AG08395 (cell line): ENCODE data around the gene ZNF225.
"Not testable (repeated sequence)": the region's sequence is repeated elsewhere in the genome, so short reads cannot be mapped to it uniquely, and the experiment has no call there.

Experiments used
- DNase-seq: peaks from one replicate; pipeline ENCODE4 v3.0.0; 2012; ENCODE audit warnings: mixed read lengths, low spot score

Gene ZNF225

DNA sequence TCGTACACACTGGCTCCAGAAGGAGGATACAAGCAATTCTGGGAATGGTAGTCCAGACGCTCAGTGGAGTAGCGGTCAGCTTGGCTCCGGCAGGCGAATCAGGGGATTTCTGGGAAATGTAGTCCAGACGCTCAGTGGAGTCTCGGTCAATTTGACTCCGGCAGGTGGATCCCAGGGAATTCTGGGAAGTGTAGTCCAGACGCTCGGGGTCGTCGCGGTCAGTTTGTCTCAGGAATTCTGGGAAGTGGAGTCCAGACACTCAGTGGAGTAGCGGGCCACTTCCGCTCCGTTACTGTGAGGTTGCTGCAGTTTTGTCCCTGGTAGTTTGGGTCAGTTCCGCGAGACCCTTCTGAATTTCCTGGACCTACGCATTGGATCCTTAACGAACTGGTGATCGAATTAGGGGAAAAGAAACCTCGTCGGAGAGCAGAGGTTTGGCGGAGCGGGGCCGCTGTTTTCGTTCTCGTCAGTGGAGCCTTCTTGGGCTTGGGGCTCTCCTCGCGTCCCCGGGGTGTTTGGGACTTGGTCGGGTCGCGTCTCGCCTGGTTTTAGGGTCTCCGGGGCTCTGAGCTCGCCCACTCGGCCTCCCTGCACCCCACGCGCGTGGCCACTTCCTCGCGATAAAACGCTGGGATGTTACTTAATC lies at the start of gene ZNF225:
Gene ZNF225 (plus strand): TSS at position 262 of the 646 bp plus-strand sequence. CDS start 2,429 bp downstream, outside the sequence.
- DNase-seq: peak; percentile 95

GRCh38 chr19:44066305-44066704 lies 46.9 kb upstream of the ZNF225 start:
- no peak for DNase-seq

GRCh38 chr19:44069415-44069814 lies 43.8 kb upstream of the ZNF225 start:
- no peak for DNase-seq

GRCh38 chr19:44071824-44072542 lies 41.2 kb upstream of the ZNF225 start, which contains the start of gene ZNF284:
TSS of gene ZNF284 (plus strand) at chr19:44072159. CDS start at chr19:44076390, 4,231 bp downstream.
- DNase-seq: peak; percentile 91

GRCh38 chr19:44072543-44073401 lies 40.4 kb upstream of the ZNF225 start:
- peak; percentile 31 for DNase-seq

GRCh38 chr19:44076325-44076724 lies 36.9 kb upstream of the ZNF225 start:
- no peak for DNase-seq

- DNase-seq: no peak
These were observed 21.1 kb upstream of the ZNF225 start for GRCh38 chr19:44092108-44092507.

GRCh38 chr19:44093931-44094765 lies 19.1 kb upstream of the ZNF225 start, which contains the start of gene ZNF224:
TSS of gene ZNF224 (plus strand) at chr19:44094361. CDS start at chr19:44097874, 3,513 bp downstream.
- peak; percentile 94 for DNase-seq

GRCh38 chr19:44107751-44108150 lies 5.4 kb upstream of the ZNF225 start:
- DNase-seq: no peak

DNA sequence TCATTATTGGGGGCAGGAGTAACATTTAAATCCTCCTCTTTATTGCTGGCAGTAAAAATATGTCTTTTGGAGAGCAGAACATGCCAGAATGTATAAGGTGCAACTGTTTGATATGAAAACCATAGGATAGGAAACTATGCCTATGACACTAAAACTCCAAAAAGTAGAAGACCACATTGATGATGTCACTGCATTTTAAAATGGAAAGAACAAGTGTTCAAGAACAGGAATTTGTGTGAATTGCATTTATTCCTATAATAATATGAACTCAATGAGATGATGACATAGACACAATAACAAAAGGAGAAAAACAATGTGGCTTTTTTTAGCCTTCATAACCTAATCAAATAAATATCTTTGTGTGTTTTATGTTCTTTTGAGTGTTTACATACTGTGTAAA lies 3.7 kb upstream of the ZNF225 start:
- DNase-seq: no peak

- DNase-seq: peak; percentile 49
These were observed 1.2 kb upstream of the ZNF225 start for GRCh38 chr19:44111910-44112463.

- DNase-seq: no peak
These were observed 429 bp upstream of the ZNF225 start for GRCh38 chr19:44112802-44113137.

DNA sequence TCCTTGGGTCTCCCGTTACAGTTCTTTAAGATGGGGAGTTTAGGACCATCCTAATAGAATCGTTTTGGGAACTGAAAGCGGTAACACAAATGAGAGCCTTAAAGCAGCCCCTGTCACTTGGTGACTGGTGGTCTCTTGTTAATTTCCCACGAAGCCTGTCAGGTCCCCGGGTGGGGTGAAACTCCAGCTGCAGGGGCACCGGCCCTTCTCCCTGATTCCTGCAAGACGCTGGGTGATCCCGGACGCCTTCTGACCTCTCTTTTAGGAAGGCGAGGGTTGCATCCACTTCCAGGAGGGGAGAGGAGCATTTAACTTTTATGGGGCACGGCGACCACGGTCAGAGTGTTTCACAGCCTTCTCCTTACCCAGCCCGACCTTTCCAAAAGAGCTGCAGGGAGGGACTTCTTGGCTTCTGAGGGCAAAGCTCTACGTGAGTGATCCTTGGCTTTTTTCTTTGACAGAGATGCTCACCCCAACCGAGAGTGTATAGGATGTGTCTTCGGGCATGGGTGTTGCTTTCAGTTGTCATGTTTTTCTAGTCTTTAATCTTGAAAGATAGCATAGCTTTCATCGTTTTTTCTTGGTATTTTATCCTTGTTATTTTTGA lies 688 bp downstream of the ZNF225 start:
- DNase-seq: peak; percentile 21

- DNase-seq: not testable (repeated sequence)
These were observed 8.0 kb downstream of the ZNF225 start for GRCh38 chr19:44121162-44121561.

- no peak for DNase-seq
These were observed 18.8 kb downstream of the ZNF225 start for GRCh38 chr19:44131955-44132354.

DNA sequence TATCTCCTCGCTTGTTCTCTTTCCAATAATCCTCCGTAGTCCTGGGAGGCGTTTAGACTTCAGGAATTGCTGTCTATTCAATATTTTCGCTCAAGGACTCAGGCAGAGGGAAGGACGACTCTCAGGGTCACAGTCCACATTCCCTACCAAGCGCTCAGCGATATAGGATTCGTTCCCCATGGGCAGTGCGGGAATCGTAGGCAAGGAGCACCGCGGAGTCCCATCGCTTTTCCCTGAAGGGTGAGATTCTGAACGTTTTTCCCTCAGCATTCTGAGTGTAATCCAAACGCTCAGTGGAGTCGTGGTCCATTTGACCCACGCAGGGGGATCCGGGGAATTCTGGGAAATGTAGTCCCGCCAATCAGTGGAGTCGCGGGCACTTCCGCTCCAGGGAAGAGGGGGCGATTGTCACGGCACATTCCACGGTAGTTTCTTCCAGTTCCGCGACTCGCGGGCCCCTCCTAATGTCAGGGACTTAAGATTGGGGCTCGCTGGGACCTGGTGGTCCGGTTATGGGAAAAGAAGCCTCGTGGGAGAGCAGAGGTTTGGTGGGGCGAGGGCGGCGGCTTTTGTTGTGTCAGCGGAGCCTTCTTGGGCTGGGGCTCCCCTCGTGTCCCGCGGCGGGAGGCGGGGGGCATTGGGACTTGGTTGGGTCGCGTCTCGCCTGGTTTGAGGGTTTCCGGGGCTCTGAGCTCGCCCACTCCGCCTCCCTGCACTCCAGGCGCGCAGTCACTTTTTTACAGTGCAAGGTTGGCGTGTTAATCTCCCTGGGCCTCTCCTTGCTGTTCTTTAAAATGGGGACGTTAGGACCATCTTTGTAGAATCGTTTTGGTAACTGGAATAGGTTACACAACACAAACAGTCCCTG lies 28.2 kb downstream of the ZNF225 start, which contains the start of gene ZNF234:
Gene ZNF234 (plus strand): TSS at position 364 of the 868 bp plus-strand sequence. CDS start 3,079 bp downstream, outside the sequence.
- DNase-seq: peak; percentile 93

- DNase-seq: peak; percentile 31
These were observed 28.8 kb downstream of the ZNF225 start for GRCh38 chr19:44142059-44142433.

- DNase-seq: no peak
These were observed 36.6 kb downstream of the ZNF225 start for GRCh38 chr19:44149776-44150175.

GRCh38 chr19:44151491-44151890 lies 38.3 kb downstream of the ZNF225 start:
- no peak for DNase-seq

GRCh38 chr19:44156475-44156874 lies 43.3 kb downstream of the ZNF225 start:
- no peak for DNase-seq
